ENCODE data around the gene AQP1. TPM values are rescaled to one million over a fixed set of nuclear protein-coding genes. Genes with fewer than 3 reads are reported as not detected.

Gene AQP1
- polyA plus RNA-seq, 1 donor from 2014 or later, result 3.2 TPM

- Histone ChIP-seq H3K27me3 (ENCODE audit: insufficient read depth, low read depth, low read length) (no peaks in the 10 kb centered on the region), H3K4me3 (ENCODE audit: low read length) (no peak overlapping the region), H3K4me2 (ENCODE audit: low read length) (no peak overlapping the region), H3K79me2 (replicated peaks; ENCODE audit: insufficient read depth, low read length) (no peaks in the 10 kb centered on the region), H3K9me3 (ENCODE audit: low read length) (no peaks in the 10 kb centered on the region), H4K20me1 (ENCODE audit: insufficient read depth) (no peaks in the 10 kb centered on the region), H3F3A (ENCODE audit: insufficient read depth, low read length, poor library complexity, severe bottlenecking) (no peaks in the 10 kb centered on the region), H2AFZ (ENCODE audit: low read depth, low read length) (no peak overlapping the region), H3K9me2 (ENCODE audit: insufficient read depth, low read length) (no peaks in the 10 kb centered on the region), H3K27ac (ENCODE audit: low read length) (no peak overlapping the region), H3K36me3 (ENCODE audit: insufficient read depth, low read length) (no peaks in the 10 kb centered on the region), H3K9ac (ENCODE audit: low read length) (no peak overlapping the region)
- no peak for TF ChIP-seq TAF1 (IDR thresholded peaks at IDR 0.05; ENCODE audit: low read depth)
- no peak for TF ChIP-seq POLR2AphosphoS5 (IDR thresholded peaks at IDR 0.05)
- TF ChIP-seq EP300 (conservative IDR thresholded peaks at IDR 0.05; ENCODE audit: poor library complexity, severe bottlenecking), result no peak
Observed at GRCh38 chr7:30899630-30900029, 12.0 kb upstream of the AQP1 start.

- Histone ChIP-seq H3K4me2 (ENCODE audit: low read length) (no peak overlapping the region), H3K9ac (ENCODE audit: low read length) (no peak overlapping the region), H3K27me3 (ENCODE audit: insufficient read depth, low read depth, low read length) (no peaks in the 10 kb centered on the region), H3F3A (ENCODE audit: insufficient read depth, low read length, poor library complexity, severe bottlenecking) (no peaks in the 10 kb centered on the region), H3K9me3 (ENCODE audit: low read length) (no peaks in the 10 kb centered on the region), H4K20me1 (ENCODE audit: insufficient read depth) (no peaks in the 10 kb centered on the region), H3K9me2 (ENCODE audit: insufficient read depth, low read length) (no peaks in the 10 kb centered on the region), H3K27ac (ENCODE audit: low read length) (no peak overlapping the region), H3K4me3 (ENCODE audit: low read length) (no peak overlapping the region), H3K79me2 (replicated peaks; ENCODE audit: insufficient read depth, low read length) (no peaks in the 10 kb centered on the region), H3K36me3 (ENCODE audit: insufficient read depth, low read length) (no peaks in the 10 kb centered on the region), H2AFZ (ENCODE audit: low read depth, low read length) (no peak overlapping the region)
- no peak for TF ChIP-seq SMC3 (conservative IDR thresholded peaks at IDR 0.05; ENCODE audit: poor library complexity)
Observed at GRCh38 chr7:30900053-30900452, 11.6 kb upstream of the AQP1 start.

- Histone ChIP-seq H3K4me3 (ENCODE audit: low read length) (no peak overlapping the region), H3K79me2 (replicated peaks; ENCODE audit: insufficient read depth, low read length) (no peaks in the 10 kb centered on the region), H3K9me2 (ENCODE audit: insufficient read depth, low read length) (no peaks in the 10 kb centered on the region), H3K9me3 (ENCODE audit: low read length) (no peaks in the 10 kb centered on the region), H4K20me1 (ENCODE audit: insufficient read depth) (no peaks in the 10 kb centered on the region), H3K9ac (ENCODE audit: low read length) (no peak overlapping the region), H3K27me3 (ENCODE audit: insufficient read depth, low read depth, low read length) (no peaks in the 10 kb centered on the region), H3K36me3 (ENCODE audit: insufficient read depth, low read length) (no peaks in the 10 kb centered on the region), H3K27ac (ENCODE audit: low read length) (no peak overlapping the region), H2AFZ (ENCODE audit: low read depth, low read length) (no peak overlapping the region), H3K4me2 (ENCODE audit: low read length) (no peak overlapping the region), H3F3A (ENCODE audit: insufficient read depth, low read length, poor library complexity, severe bottlenecking) (no peaks in the 10 kb centered on the region)
- TF ChIP-seq SMC3 (conservative IDR thresholded peaks at IDR 0.05; ENCODE audit: poor library complexity), result no peak
- TF ChIP-seq EP300 (conservative IDR thresholded peaks at IDR 0.05; ENCODE audit: poor library complexity, severe bottlenecking), result no peak
Observed at GRCh38 chr7:30900803-30901362, 10.8 kb upstream of the AQP1 start.

- Histone ChIP-seq H3K9me2 (ENCODE audit: insufficient read depth, low read length) (no peaks in the 10 kb centered on the region), H3K4me2 (ENCODE audit: low read length) (no peak overlapping the region), H2AFZ (ENCODE audit: low read depth, low read length) (no peak overlapping the region), H3K79me2 (replicated peaks; ENCODE audit: insufficient read depth, low read length) (no peaks in the 10 kb centered on the region), H3K9ac (ENCODE audit: low read length) (no peak overlapping the region), H3F3A (ENCODE audit: insufficient read depth, low read length, poor library complexity, severe bottlenecking) (no peaks in the 10 kb centered on the region), H3K36me3 (ENCODE audit: insufficient read depth, low read length) (no peaks in the 10 kb centered on the region), H3K27ac (ENCODE audit: low read length) (no peak overlapping the region), H3K9me3 (ENCODE audit: low read length) (no peaks in the 10 kb centered on the region), H4K20me1 (ENCODE audit: insufficient read depth) (no peaks in the 10 kb centered on the region), H3K4me3 (ENCODE audit: low read length) (no peak overlapping the region), H3K27me3 (ENCODE audit: insufficient read depth, low read depth, low read length) (no peaks in the 10 kb centered on the region)
- TF ChIP-seq RAD21 (conservative IDR thresholded peaks at IDR 0.05) (no peak), CTCF (IDR thresholded peaks at IDR 0.05; ENCODE audit: poor library complexity, severe bottlenecking) (no peak)
Observed at GRCh38 chr7:30901856-30902255, 9.8 kb upstream of the AQP1 start.
